PFSK-1 (cell line): ENCODE measurements around the gene SLC28A1.

ENCODE experiments used
- FOXP2 ChIP-seq: optimal IDR thresholded peaks from 2 replicates; pipeline ENCODE3; 2011; ENCODE audit warnings: borderline replicate concordance, control low read depth, inconsistent platforms; ENCODE audit not compliant: insufficient read depth; ENCODE audit errors: extremely low read length, extremely low read depth
- POLR2AphosphoS5 ChIP-seq: IDR thresholded peaks from 2 replicates; pipeline ENCODE4 v1.6.1; 2012; ENCODE audit warnings: low read depth, mild to moderate bottlenecking, control low read depth, low read length, moderate library complexity
- SIN3A ChIP-seq: IDR thresholded peaks from 2 replicates; pipeline ENCODE4 v1.6.1; 2012; ENCODE audit warnings: mild to moderate bottlenecking, low read length, moderate library complexity, borderline replicate concordance; ENCODE audit not compliant: insufficient read depth
- TAF1 ChIP-seq: IDR thresholded peaks from 2 replicates; pipeline ENCODE4 v1.6.1; 2012; ENCODE audit warnings: low read length, control low read depth, borderline replicate concordance; ENCODE audit not compliant: insufficient read depth
- TF ChIP-seq, protein P1 (sequence below), 2 experiments: IDR thresholded peaks; 2 replicates each; pipeline versions ENCODE4 v1.6.1 to v1.8.0; 2011 to 2012; ENCODE audit warnings: low read depth in 2 of 2, low read length in 2 of 2, control low read depth in 1 of 2, inconsistent platforms in 1 of 2, mild to moderate bottlenecking in 1 of 2, moderate library complexity in 1 of 2; ENCODE audit not compliant: insufficient read depth in 1 of 2

Gene SLC28A1

DNA sequence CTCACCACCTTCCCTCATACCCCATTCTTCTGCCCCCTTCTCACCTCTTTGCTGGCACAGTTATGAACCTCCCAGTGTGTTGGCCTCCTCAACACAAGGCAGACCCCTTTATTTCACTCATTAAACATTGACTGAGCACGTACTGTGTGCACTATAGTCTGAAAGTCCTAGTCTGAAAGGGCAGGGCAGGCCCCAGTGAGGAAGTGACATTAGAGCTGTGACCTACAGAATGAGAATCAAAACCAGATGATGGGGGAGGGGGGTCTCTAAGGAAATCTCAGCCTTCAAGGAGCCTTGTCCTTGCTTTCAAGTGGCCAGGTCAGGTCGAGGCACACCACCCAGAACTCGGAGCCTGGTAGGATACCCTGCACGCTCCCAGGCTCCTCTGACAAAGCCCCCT, 3.5 kb downstream of the SLC28A1 start:
- TF ChIP-seq, protein P1, sequence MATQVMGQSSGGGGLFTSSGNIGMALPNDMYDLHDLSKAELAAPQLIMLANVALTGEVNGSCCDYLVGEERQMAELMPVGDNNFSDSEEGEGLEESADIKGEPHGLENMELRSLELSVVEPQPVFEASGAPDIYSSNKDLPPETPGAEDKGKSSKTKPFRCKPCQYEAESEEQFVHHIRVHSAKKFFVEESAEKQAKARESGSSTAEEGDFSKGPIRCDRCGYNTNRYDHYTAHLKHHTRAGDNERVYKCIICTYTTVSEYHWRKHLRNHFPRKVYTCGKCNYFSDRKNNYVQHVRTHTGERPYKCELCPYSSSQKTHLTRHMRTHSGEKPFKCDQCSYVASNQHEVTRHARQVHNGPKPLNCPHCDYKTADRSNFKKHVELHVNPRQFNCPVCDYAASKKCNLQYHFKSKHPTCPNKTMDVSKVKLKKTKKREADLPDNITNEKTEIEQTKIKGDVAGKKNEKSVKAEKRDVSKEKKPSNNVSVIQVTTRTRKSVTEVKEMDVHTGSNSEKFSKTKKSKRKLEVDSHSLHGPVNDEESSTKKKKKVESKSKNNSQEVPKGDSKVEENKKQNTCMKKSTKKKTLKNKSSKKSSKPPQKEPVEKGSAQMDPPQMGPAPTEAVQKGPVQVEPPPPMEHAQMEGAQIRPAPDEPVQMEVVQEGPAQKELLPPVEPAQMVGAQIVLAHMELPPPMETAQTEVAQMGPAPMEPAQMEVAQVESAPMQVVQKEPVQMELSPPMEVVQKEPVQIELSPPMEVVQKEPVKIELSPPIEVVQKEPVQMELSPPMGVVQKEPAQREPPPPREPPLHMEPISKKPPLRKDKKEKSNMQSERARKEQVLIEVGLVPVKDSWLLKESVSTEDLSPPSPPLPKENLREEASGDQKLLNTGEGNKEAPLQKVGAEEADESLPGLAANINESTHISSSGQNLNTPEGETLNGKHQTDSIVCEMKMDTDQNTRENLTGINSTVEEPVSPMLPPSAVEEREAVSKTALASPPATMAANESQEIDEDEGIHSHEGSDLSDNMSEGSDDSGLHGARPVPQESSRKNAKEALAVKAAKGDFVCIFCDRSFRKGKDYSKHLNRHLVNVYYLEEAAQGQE (IDR thresholded peaks at IDR 0.05; ENCODE audit: insufficient read depth in 1 of 2, low read depth in 2 of 2, low read length in 2 of 2) = no peak
- TF ChIP-seq SIN3A (no peak), TAF1 (no peak), POLR2AphosphoS5 (no peak), FOXP2 (no peak)

DNA sequence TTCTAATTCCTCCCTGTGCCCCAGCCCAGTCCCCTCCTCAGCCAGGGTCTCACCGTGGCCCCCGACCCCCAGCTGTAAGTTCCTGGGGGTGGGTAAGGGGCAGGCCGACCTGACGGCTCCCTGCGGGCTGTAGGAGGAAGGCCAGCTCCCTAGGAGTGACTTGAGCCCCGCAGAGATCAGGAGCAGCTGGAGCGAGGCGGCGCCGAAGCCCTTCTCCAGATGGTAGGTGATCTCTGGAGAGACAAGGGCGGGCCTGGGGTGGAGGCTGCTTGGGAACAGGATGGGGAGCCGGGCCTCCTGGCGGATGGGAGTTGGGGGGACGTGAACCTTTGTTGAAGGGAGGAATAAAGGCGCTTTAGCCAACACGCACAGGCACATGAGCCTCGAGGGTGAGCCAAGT, 4.2 kb downstream of the SLC28A1 start:
- TF ChIP-seq TAF1 = no peak
- no peak for TF ChIP-seq POLR2AphosphoS5
- TF ChIP-seq, protein P1 (IDR thresholded peaks at IDR 0.05; ENCODE audit: insufficient read depth in 1 of 2, low read depth in 2 of 2, low read length in 2 of 2) = no peak
- no peak for TF ChIP-seq SIN3A

DNA sequence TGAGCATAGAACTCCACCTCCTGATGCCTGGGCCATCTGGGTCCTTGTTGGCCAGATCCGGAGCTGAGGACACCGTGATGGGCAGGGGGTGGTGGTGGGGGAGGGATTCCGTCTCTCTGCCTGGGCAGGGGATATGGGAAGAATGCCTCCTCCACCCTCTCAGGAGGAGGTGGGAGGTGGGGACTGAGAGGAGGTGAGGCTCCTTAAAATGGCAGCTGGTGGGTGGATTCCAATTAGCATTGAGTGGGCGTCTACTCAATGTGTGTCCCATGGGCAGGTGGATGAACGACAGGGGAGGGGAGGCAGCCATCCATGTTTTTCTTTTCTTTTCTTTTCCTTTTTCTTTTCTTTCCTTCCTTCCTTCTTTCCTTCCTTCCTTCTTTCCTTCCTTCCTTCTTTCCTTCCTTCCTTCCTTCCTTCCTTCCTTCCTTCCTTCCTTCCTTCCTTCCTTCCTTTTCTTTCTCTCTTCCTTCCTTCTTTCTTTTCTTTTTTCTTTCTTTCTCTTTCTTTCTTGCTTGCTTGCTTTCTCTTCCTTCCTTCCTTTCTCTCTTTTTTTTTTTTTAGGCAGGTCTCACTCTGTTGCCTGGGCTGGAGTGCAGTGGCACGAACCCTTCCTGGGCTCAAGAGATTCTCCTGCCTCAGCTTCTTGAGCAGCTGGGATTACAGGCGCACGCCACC, 5.0 kb downstream of the SLC28A1 start:
- no peak for TF ChIP-seq POLR2AphosphoS5
- TF ChIP-seq SIN3A = no peak
- TF ChIP-seq, protein P1 (IDR thresholded peaks at IDR 0.05; ENCODE audit: insufficient read depth in 1 of 2, low read depth in 2 of 2, low read length in 2 of 2) = no peak
- TF ChIP-seq TAF1 = no peak
- no peak for TF ChIP-seq FOXP2

DNA sequence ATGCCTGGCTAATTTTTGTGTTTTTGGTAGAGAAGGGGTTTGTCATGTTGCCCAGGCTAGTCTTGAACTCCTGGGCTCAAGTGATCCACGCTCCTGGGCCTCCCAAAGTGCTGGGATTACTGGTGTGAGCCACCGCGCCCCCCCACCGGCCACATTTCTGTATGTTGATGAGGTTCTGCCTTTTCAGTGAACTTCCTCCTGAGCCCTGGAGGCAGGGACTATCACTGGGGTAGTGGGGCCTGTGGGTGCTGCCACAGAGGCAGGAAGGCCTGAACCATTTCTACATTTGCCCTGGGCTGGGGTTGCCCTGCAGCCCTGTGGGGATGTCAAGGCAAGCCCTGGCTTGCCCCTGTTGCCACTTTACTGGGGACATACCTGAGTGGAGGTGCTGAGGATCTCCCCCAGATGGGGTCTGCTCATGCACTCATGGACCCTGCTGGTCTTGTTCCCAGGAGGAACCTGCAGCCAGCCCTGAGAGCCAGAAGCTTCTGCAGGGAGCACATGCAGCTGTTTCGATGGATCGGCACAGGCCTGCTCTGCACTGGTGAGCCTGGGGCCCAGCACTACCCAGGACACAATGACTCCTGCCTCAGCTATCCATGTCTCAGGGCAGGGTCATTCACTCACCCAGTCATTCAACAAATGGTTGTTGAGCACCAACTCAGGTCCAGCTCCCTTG, 5.7 kb downstream of the SLC28A1 start:
- TF ChIP-seq, protein P1 (IDR thresholded peaks at IDR 0.05; ENCODE audit: insufficient read depth in 1 of 2, low read depth in 2 of 2, low read length in 2 of 2) = no peak
- TF ChIP-seq POLR2AphosphoS5 (no peak), SIN3A (no peak), TAF1 (no peak), FOXP2 (no peak)
